ENCODE results near the gene SNX5. TPM values are rescaled to one million over a fixed set of nuclear protein-coding genes. Genes with fewer than 3 reads are reported as not detected.

SNX5 gene
- total RNA-seq, 2 experiments from 2014 or later: 234 to 256 TPM

Other genes starting within 250 kb of the SNX5 start
- 10 to 100 TPM; 31.0 to 34.7 TPM for gene MGME1, start 224 bp upstream of the SNX5 start, total RNA-seq
- gene OVOL2, start 89.1 kb upstream of the SNX5 start, total RNA-seq: not detected
- gene KAT14, start 169.1 kb upstream of the SNX5 start, total RNA-seq: 10 to 100 TPM; 14.2 to 14.4 TPM
- gene PET117, start 169.1 kb upstream of the SNX5 start, total RNA-seq: 10 to 100 TPM; 15.2 to 15.9 TPM